Endothelial cell of umbilical vein (primary cell): ENCODE data around the gene OSBPL9. TPM values are rescaled to one million over a fixed set of nuclear protein-coding genes. Genes with fewer than 3 reads are reported as not detected.

Experiments used
- BruUV-seq: library from RNA; stranded (reverse); fragments of 400-500 nt; replicated peaks from 2 replicates; lab custom pipeline; 2021; lab: Mats Ljungman, UMichigan
- CTCF ChIA-PET: fragments of 300-600, 350-600 bp; sonication (Branson Sonifier 250); formaldehyde crosslinking; loops from one replicate; lab custom pipeline; 2021; ENCODE audit warnings: antibody characterized with exemption, inconsistent platforms; lab: Charles Lee
- POLR2A ChIA-PET: fragments of 300-600, 350-600 bp; sonication (Branson Sonifier 250); formaldehyde crosslinking; loops from one replicate; lab custom pipeline; 2021; ENCODE audit warnings: antibody characterized with exemption, inconsistent platforms; lab: Charles Lee
- DNase-seq: peaks from one replicate; pipeline ENCODE4 v3.0.0-alpha.2; 2011; ENCODE audit warnings: low read depth, low spot score
- FAIRE-seq: peaks from 2 replicates; lab custom pipeline; 2011; peaks lifted over from hg19 to GRCh38; lab: Jason Lieb, UNC
- H2AFZ ChIP-seq: 2 replicates; pipeline ENCODE4 v1.6.0; 2012; ENCODE audit warnings: low read depth, low read length, control low read depth, inconsistent platforms
- H3K27ac ChIP-seq: 2 replicates; pipeline ENCODE4 v1.5.1; 2011; ENCODE audit warnings: low read depth, mild to moderate bottlenecking, control low read depth, low read length, moderate library complexity; ENCODE audit not compliant: insufficient read depth
- H3K27me3 ChIP-seq, 2 experiments: 2 replicates each; pipeline versions ENCODE4 v1.6.0 to v1.6.1; 2011; ENCODE audit warnings: low read length in 2 of 2, mixed read lengths in 1 of 2; ENCODE audit not compliant: control insufficient read depth in 2 of 2, insufficient read depth in 2 of 2
- H3K36me3 ChIP-seq, 2 experiments: 2 replicates in 1 of 2; 3 replicates in 1 of 2; pipeline ENCODE4 v1.5.1; 2011; ENCODE audit warnings: low read length in 2 of 2, mild to moderate bottlenecking in 1 of 2, moderate library complexity in 1 of 2; ENCODE audit not compliant: control insufficient read depth in 2 of 2, insufficient read depth in 2 of 2; ENCODE audit errors: extremely low read depth in 1 of 2
- H3K4me1 ChIP-seq: 3 replicates; pipeline ENCODE4 v1.5.1; 2011; ENCODE audit warnings: mild to moderate bottlenecking, low read length; ENCODE audit not compliant: control insufficient read depth, insufficient read depth; ENCODE audit errors: extremely low read depth
- H3K4me2 ChIP-seq: 2 replicates; pipeline ENCODE4 v1.6.1; 2011; ENCODE audit warnings: low read length, control low read depth, mixed read lengths; ENCODE audit not compliant: insufficient read depth
- H3K4me3 ChIP-seq, 3 experiments: fragments of 200-600 bp in 1 of 3; sonication (generic), shearing (Covaris generic) in 1 of 3; replicated peaks in 1 of 3; 2 replicates each; pipeline ENCODE4 v1.5.1; 2011 to 2016; ENCODE audit warnings: control low read depth in 3 of 3, low read length in 3 of 3, mild to moderate bottlenecking in 2 of 3, inconsistent platforms in 1 of 3, low read depth in 1 of 3, moderate library complexity in 1 of 3; ENCODE audit not compliant: insufficient read depth in 1 of 3
- H3K79me2 ChIP-seq: 2 replicates; pipeline ENCODE4 v1.6.0; 2012; ENCODE audit warnings: low read length, inconsistent platforms; ENCODE audit not compliant: control insufficient read depth, insufficient read depth
- H3K9ac ChIP-seq: replicated peaks from 2 replicates; pipeline ENCODE3; 2011; ENCODE audit warnings: low read length, control low read depth; ENCODE audit not compliant: insufficient read depth; ENCODE audit errors: extremely low read depth
- H3K9me1 ChIP-seq: replicated peaks from 3 replicates; pipeline ENCODE4 v1.6.0; 2011; ENCODE audit warnings: mild to moderate bottlenecking, low read length; ENCODE audit not compliant: control insufficient read depth, insufficient read depth; ENCODE audit errors: extremely low read depth
- H3K9me3 ChIP-seq: replicated peaks from 2 replicates; pipeline ENCODE4 v1.5.1; 2012; ENCODE audit warnings: low read length, inconsistent platforms; ENCODE audit not compliant: control insufficient read depth, insufficient read depth
- H4K20me1 ChIP-seq: replicated peaks from 2 replicates; pipeline ENCODE3; 2011; ENCODE audit warnings: mild to moderate bottlenecking, low read length; ENCODE audit not compliant: control insufficient read depth, insufficient read depth; ENCODE audit errors: extremely low read depth
- EZH2 ChIP-seq: IDR thresholded peaks from 2 replicates; pipeline ENCODE4 v1.6.1; 2012; ENCODE audit warnings: borderline replicate concordance, low read depth, mild to moderate bottlenecking, moderate library complexity, low read length, inconsistent platforms; ENCODE audit not compliant: severe bottlenecking
- FOS ChIP-seq: IDR thresholded peaks from 2 replicates; pipeline ENCODE4 v1.6.1; 2011; ENCODE audit warnings: mild to moderate bottlenecking, low read length, moderate library complexity, borderline replicate concordance; ENCODE audit not compliant: insufficient read depth
- GATA2 ChIP-seq: IDR thresholded peaks from 2 replicates; pipeline ENCODE4 v1.7.0; 2011; ENCODE audit warnings: low read depth, mild to moderate bottlenecking, moderate library complexity, mixed read lengths, low read length; ENCODE audit not compliant: insufficient read length, insufficient read depth
- JUN ChIP-seq: IDR thresholded peaks from 2 replicates; pipeline ENCODE4 v1.6.1; 2011; ENCODE audit warnings: borderline replicate concordance, low read depth; ENCODE audit not compliant: insufficient read length, insufficient read depth
- MYC ChIP-seq: IDR thresholded peaks from one replicate; pipeline ENCODE4 v1.6.1; 2011; ENCODE audit warnings: mild to moderate bottlenecking, low read depth, low read length
- POLR2A ChIP-seq: IDR thresholded peaks from 2 replicates; pipeline ENCODE4 v1.6.1; 2012; ENCODE audit warnings: low read depth, mild to moderate bottlenecking, control low read depth, low read length
- POLR2AphosphoS5 ChIP-seq: IDR thresholded peaks from 2 replicates; pipeline ENCODE4 v1.6.1; 2012; ENCODE audit warnings: low read depth, mild to moderate bottlenecking, control low read depth, low read length, moderate library complexity; ENCODE audit not compliant: insufficient read depth
- dilution Hi-C: fragments of 300-500 bp; cut with MboI; formaldehyde crosslinking; loops from one replicate; pipeline ENCODE4 v1.15.0; 2019; ENCODE audit warnings: low sequenced_read_pairs; ENCODE audit not compliant: extremely low pct_ligation_motif_present
- intact Hi-C: fragments of 100-400 bp; cut with micrococcal nuclease; formaldehyde crosslinking; loops from one replicate; pipeline ENCODE4 v1.10.0; 2022
- polyA plus RNA-seq, 4 experiments: library from polyadenylated mRNA; depleted of rRNA in 3 of 4; stranded (reverse) in 3 of 4; unstranded in 1 of 4; fragments of >200 nt; gene quantifications; 2 replicates each; pipeline versions ENCODE4 v1.2.1 to v1.2.3, GENCODE V29; 2011 to 2012; ENCODE audit warnings: missing spikeins in 1 of 4
- total RNA-seq: library from RNA; stranded (reverse); gene quantifications from 2 replicates; pipeline ENCODE4 v1.2.3, GENCODE V29; 2021
- TF ChIP-seq, protein P1 (sequence below), 2 donors: IDR thresholded peaks; 1 replicate in 1 of 2; 2 replicates in 1 of 2; pipeline ENCODE4 v1.5.1; 2011; ENCODE audit warnings: low read length in 2 of 2, mild to moderate bottlenecking in 2 of 2, moderate library complexity in 2 of 2, control low read depth in 1 of 2, inconsistent platforms in 1 of 2, low read depth in 1 of 2; ENCODE audit not compliant: insufficient read depth in 1 of 2; ENCODE audit errors: extremely low read depth in 1 of 2
- TF ChIP-seq, protein P2 (sequence below): IDR thresholded peaks from 2 replicates; pipeline ENCODE4 v1.6.1; 2011; ENCODE audit not compliant: insufficient read depth, insufficient read length

Gene OSBPL9
- total and polyA plus RNA-seq, 2 donors (not counting 3 experiments of a cell fraction or from before 2014, with no cell fraction given), result 46.2 to 80.3 TPM

DNA sequence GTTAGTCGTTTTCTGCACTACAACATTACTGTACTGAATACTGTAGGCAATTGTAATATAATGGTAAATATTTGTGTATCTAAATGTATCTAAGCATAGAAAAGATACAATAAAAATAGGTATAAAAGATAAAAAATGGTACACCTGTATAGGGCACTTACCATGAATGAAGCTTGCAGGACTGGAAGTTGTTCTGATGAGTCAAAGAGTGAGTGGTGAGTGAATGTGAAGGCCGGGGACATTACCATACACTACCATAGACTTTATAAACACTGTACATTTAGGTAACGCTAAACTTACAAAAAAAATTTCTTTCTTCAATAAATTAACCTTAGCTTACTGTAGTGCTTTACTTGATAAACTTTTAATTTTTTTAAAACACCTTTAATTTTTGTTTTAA is 13.5 kb downstream of the OSBPL9 start:
- no TSS peak for BruUV-seq
- DNase-seq, result no peak
- ChIA-PET POLR2A (no interaction called here), CTCF (interaction anchor here (0.8 to 2.8 kb wide), 7 partner anchors 8 to 138 kb away, joined by 3 to 11 read pairs (median 3); no protein-coding TSS in a partner anchor)
- intact Hi-C loops, result no loop called here
- no peaks in the 10 kb centered on the region for H3K4me1 ChIP-seq
- H2AFZ ChIP-seq, result no peak overlapping the region
- H3K9me1 ChIP-seq, result no peaks in the 10 kb centered on the region
- no peak overlapping the region for H3K9ac ChIP-seq
- no peaks in the 10 kb centered on the region for H3K27me3 ChIP-seq
- H3K4me2 ChIP-seq, result no peak overlapping the region
- TF ChIP-seq, protein P1, sequence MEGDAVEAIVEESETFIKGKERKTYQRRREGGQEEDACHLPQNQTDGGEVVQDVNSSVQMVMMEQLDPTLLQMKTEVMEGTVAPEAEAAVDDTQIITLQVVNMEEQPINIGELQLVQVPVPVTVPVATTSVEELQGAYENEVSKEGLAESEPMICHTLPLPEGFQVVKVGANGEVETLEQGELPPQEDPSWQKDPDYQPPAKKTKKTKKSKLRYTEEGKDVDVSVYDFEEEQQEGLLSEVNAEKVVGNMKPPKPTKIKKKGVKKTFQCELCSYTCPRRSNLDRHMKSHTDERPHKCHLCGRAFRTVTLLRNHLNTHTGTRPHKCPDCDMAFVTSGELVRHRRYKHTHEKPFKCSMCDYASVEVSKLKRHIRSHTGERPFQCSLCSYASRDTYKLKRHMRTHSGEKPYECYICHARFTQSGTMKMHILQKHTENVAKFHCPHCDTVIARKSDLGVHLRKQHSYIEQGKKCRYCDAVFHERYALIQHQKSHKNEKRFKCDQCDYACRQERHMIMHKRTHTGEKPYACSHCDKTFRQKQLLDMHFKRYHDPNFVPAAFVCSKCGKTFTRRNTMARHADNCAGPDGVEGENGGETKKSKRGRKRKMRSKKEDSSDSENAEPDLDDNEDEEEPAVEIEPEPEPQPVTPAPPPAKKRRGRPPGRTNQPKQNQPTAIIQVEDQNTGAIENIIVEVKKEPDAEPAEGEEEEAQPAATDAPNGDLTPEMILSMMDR (IDR thresholded peaks at IDR 0.05; ENCODE audit: extremely low read depth in 1 of 2, insufficient read depth in 1 of 2, low read depth in 1 of 2, low read length in 2 of 2), result no peak
- TF ChIP-seq POLR2AphosphoS5, result no peak
- TF ChIP-seq, protein P2, sequence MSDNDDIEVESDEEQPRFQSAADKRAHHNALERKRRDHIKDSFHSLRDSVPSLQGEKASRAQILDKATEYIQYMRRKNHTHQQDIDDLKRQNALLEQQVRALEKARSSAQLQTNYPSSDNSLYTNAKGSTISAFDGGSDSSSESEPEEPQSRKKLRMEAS, result no peak
- no peak for TF ChIP-seq EZH2
- TF ChIP-seq FOS, result no peak
- TF ChIP-seq POLR2A, result no peak
- TF ChIP-seq GATA2, result no peak
- no peak for TF ChIP-seq MYC
- TF ChIP-seq JUN, result no peak
- H4K20me1 ChIP-seq, result peaks cover 3% of the 10 kb centered on the region
- no peaks in the 10 kb centered on the region for H3K9me3 ChIP-seq
- H3K36me3 ChIP-seq, result no peaks in the 10 kb centered on the region
- dilution Hi-C loops, result no loop called here
- H3K79me2 ChIP-seq, result peaks cover 15% of the 10 kb centered on the region
- no peak overlapping the region for H3K4me3 ChIP-seq
- no peak for FAIRE-seq
- no peak overlapping the region for H3K27ac ChIP-seq
